Progenitor cell of endocrine pancreas (in vitro differentiated cells): ENCODE measurements around the gene NUBP2. TPM values are rescaled to one million over a fixed set of nuclear protein-coding genes. Genes with fewer than 3 reads are reported as not detected.

Source experiments
- DNase-seq: peaks from one replicate; pipeline ENCODE4 v3.0.0; 2021; ENCODE audit warnings: low spot score; ENCODE audit not compliant: unreplicated experiment
- H3K27ac Mint-ChIP-seq: 2 replicates; pipeline ENCODE4 v1.8.0; 2021; ENCODE audit warnings: mild to moderate bottlenecking, moderate library complexity, mixed read lengths
- H3K27me3 Mint-ChIP-seq: 2 replicates; pipeline ENCODE4 v1.8.0; 2021; ENCODE audit warnings: mixed read lengths
- H3K36me3 Mint-ChIP-seq: 2 replicates; pipeline ENCODE4 v1.8.0; 2022; ENCODE audit warnings: mixed read lengths; ENCODE audit not compliant: insufficient read depth
- H3K4me1 Mint-ChIP-seq: 2 replicates; pipeline ENCODE4 v1.8.0; 2021; ENCODE audit warnings: low read depth, mixed read lengths
- H3K4me3 Mint-ChIP-seq: 2 replicates; pipeline ENCODE4 v1.8.0; 2021; ENCODE audit warnings: low read depth, mild to moderate bottlenecking, moderate library complexity, mixed read lengths
- H3K9me3 Mint-ChIP-seq: 2 replicates; pipeline ENCODE4 v1.8.0; 2021; ENCODE audit warnings: low read depth, mixed read lengths
- total RNA-seq: library from RNA; stranded (reverse); gene quantifications from 2 replicates; pipeline ENCODE4 v1.2.1, GENCODE V29; 2021
- TF ChIP-seq, protein P1 (sequence below): fragments of 200-600 bp; sonication (generic); IDR thresholded peaks from one replicate; pipeline ENCODE4 v1.5.0; 2021; ENCODE audit warnings: antibody characterized with exemption, mild to moderate bottlenecking; ENCODE audit not compliant: unreplicated experiment

NUBP2 gene
- total RNA-seq, 1 donor from 2014 or later, result 65.4 TPM

GRCh38 chr16:1752853-1753252 is 29.9 kb upstream of the NUBP2 start:
- Mint-ChIP-seq H3K27ac (no peak overlapping the region), H3K4me1 (peaks cover 2% of the 10 kb centered on the region), H3K9me3 (no peaks in the 10 kb centered on the region), H3K4me3 (no peak overlapping the region), H3K27me3 (no peaks in the 10 kb centered on the region), H3K36me3 (peaks cover 5% of the 10 kb centered on the region)
- TF ChIP-seq, protein P1, sequence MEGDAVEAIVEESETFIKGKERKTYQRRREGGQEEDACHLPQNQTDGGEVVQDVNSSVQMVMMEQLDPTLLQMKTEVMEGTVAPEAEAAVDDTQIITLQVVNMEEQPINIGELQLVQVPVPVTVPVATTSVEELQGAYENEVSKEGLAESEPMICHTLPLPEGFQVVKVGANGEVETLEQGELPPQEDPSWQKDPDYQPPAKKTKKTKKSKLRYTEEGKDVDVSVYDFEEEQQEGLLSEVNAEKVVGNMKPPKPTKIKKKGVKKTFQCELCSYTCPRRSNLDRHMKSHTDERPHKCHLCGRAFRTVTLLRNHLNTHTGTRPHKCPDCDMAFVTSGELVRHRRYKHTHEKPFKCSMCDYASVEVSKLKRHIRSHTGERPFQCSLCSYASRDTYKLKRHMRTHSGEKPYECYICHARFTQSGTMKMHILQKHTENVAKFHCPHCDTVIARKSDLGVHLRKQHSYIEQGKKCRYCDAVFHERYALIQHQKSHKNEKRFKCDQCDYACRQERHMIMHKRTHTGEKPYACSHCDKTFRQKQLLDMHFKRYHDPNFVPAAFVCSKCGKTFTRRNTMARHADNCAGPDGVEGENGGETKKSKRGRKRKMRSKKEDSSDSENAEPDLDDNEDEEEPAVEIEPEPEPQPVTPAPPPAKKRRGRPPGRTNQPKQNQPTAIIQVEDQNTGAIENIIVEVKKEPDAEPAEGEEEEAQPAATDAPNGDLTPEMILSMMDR, result no peak
- no peak for DNase-seq

- no peak for DNase-seq
- TF ChIP-seq, protein P1, result no peak
- H3K27ac Mint-ChIP-seq, result peak overlapping the region; percentile 29
- H3K27me3 Mint-ChIP-seq, result no peaks in the 10 kb centered on the region
- H3K4me1 Mint-ChIP-seq, result peaks cover 5% of the 10 kb centered on the region
- no peaks in the 10 kb centered on the region for H3K9me3 Mint-ChIP-seq
- H3K4me3 Mint-ChIP-seq, result no peak overlapping the region
- H3K36me3 Mint-ChIP-seq, result peaks cover 6% of the 10 kb centered on the region
These were observed 28.6 kb upstream of the NUBP2 start for GRCh38 chr16:1754204-1754603.

GRCh38 chr16:1757714-1758461 is 24.9 kb upstream of the NUBP2 start:
- DNase-seq, result no peak
- peaks cover 6% of the 10 kb centered on the region for H3K36me3 Mint-ChIP-seq
- TF ChIP-seq, protein P1, result no peak
- peaks cover 5% of the 10 kb centered on the region for H3K4me1 Mint-ChIP-seq
- no peaks in the 10 kb centered on the region for H3K27me3 Mint-ChIP-seq
- no peak overlapping the region for H3K4me3 Mint-ChIP-seq
- no peaks in the 10 kb centered on the region for H3K9me3 Mint-ChIP-seq
- H3K27ac Mint-ChIP-seq, result no peak overlapping the region

DNA sequence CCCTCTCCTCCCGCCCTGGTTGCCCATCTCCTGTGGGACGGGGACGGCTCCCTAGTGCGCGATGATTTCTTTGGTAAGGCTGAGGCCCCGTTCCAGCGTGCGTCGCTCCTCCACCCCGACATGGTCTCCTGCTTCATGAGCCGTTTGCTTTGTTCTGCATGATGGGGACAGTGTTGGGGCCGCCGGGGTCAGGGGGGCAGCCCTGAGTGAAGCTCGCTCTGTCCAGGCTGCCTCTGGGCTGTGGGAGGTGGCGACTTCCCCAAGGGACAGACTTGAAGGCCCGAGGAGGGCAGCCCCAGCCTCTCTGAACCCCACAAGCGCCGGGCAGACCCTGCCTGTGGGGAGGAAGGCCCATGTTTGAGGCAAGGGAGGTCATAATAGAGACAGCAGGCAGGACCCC is 23.8 kb upstream of the NUBP2 start:
- Mint-ChIP-seq H3K27me3 (no peaks in the 10 kb centered on the region), H3K9me3 (no peaks in the 10 kb centered on the region), H3K4me1 (peaks cover 5% of the 10 kb centered on the region), H3K4me3 (no peak overlapping the region), H3K36me3 (peaks cover 6% of the 10 kb centered on the region), H3K27ac (no peak overlapping the region)
- TF ChIP-seq, protein P1, result no peak
- DNase-seq, result no peak

DNA sequence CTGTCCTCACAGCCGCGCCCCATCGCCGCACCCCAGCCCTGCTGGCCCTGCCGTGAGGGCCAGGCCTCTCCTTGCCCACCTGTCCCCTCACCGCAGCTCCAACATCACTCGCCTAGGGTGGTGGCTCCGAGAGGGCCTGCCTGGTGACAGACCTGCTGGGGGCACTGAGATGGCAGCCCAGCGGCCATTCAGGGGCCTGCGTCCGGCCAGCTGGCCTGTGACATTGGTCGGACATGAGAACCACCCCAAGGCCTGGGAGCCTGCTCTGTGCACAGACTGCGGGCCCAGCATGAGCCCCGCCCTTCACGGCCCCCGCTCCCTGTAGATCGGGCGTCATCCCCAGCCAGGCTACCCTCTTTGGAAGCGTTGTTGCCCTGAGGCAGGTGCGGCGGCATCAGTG is 23.2 kb upstream of the NUBP2 start:
- TF ChIP-seq, protein P1, result no peak
- DNase-seq, result no peak
- no peak overlapping the region for H3K27ac Mint-ChIP-seq
- H3K36me3 Mint-ChIP-seq, result peaks cover 4% of the 10 kb centered on the region
- peaks cover 5% of the 10 kb centered on the region for H3K4me1 Mint-ChIP-seq
- no peaks in the 10 kb centered on the region for H3K9me3 Mint-ChIP-seq
- no peaks in the 10 kb centered on the region for H3K27me3 Mint-ChIP-seq
- no peak overlapping the region for H3K4me3 Mint-ChIP-seq
